Liver (tissue), 9 donors: ENCODE data around the gene NAT9. TPM values are rescaled to one million over a fixed set of nuclear protein-coding genes. Genes with fewer than 3 reads are reported as not detected.

Source experiments
- DNase-seq: peaks from one replicate; pipeline ENCODE4 v3.0.0-alpha.2; 2017; ENCODE audit warnings: low spot score
- H3K27ac ChIP-seq, 2 donors: one replicate each; pipeline ENCODE4 v1.7.0; 2013; ENCODE audit warnings: inconsistent platforms in 2 of 2, low read length in 2 of 2, control low read depth in 1 of 2, low read depth in 1 of 2, mild to moderate bottlenecking in 1 of 2
- H3K27me3 ChIP-seq, 4 donors: one replicate each; pipeline versions ENCODE4 v1.6.1 to v1.7.0; 2013; ENCODE audit warnings: low read length in 3 of 4, inconsistent platforms in 1 of 4, mild to moderate bottlenecking in 1 of 4, moderate library complexity in 1 of 4; ENCODE audit not compliant: control insufficient read depth in 4 of 4, insufficient read depth in 4 of 4
- H3K36me3 ChIP-seq, 4 donors: one replicate each; pipeline versions ENCODE4 v1.6.1 to v1.7.0; 2013; ENCODE audit warnings: low read length in 3 of 4, mild to moderate bottlenecking in 3 of 4, low read depth in 1 of 4, moderate library complexity in 1 of 4; ENCODE audit not compliant: control insufficient read depth in 4 of 4, insufficient read depth in 3 of 4
- H3K4me1 ChIP-seq, 4 donors: one replicate each; pipeline versions ENCODE4 v1.6.1 to v1.7.0; 2013; ENCODE audit warnings: low read length in 3 of 4, mild to moderate bottlenecking in 3 of 4, moderate library complexity in 1 of 4; ENCODE audit not compliant: control insufficient read depth in 4 of 4, insufficient read depth in 4 of 4
- H3K4me3 ChIP-seq, 3 donors: one replicate each; pipeline versions ENCODE4 v1.6.1 to v1.7.0; 2013; ENCODE audit warnings: low read length in 3 of 3, control low read depth in 1 of 3, low read depth in 1 of 3, mild to moderate bottlenecking in 1 of 3
- H3K9ac ChIP-seq, 2 donors: one replicate each; pipeline ENCODE4 v1.7.0; 2013; ENCODE audit warnings: low read length in 2 of 2, mild to moderate bottlenecking in 2 of 2, moderate library complexity in 2 of 2, control low read depth in 1 of 2, low read depth in 1 of 2
- H3K9me3 ChIP-seq, 4 donors: one replicate each; pipeline versions ENCODE4 v1.6.1 to v1.7.0; 2013; ENCODE audit warnings: low read length in 3 of 4; ENCODE audit not compliant: control insufficient read depth in 4 of 4
- EGR1 ChIP-seq, 2 donors: IDR thresholded peaks; 2 replicates each; pipeline ENCODE4 v1.6.1; 2016 to 2018; ENCODE audit warnings: antibody characterized with exemption in 2 of 2, low read depth in 2 of 2
- FOXA2 ChIP-seq: IDR thresholded peaks from 2 replicates; pipeline ENCODE4 v1.6.1; 2016; ENCODE audit warnings: antibody characterized with exemption
- GABPA ChIP-seq, 2 donors: IDR thresholded peaks in 1 of 2; conservative IDR thresholded peaks in 1 of 2; 2 replicates each; pipeline ENCODE4 v1.6.1; 2016; ENCODE audit warnings: antibody characterized with exemption in 2 of 2, mild to moderate bottlenecking in 1 of 2, moderate library complexity in 1 of 2
- HNF4A ChIP-seq, 2 donors: conservative IDR thresholded peaks; 2 replicates each; pipeline ENCODE4 v1.6.1; 2016; ENCODE audit warnings: antibody characterized with exemption in 2 of 2, mild to moderate bottlenecking in 2 of 2
- HNF4G ChIP-seq: IDR thresholded peaks from 2 replicates; pipeline ENCODE4 v1.6.1; 2016; ENCODE audit warnings: antibody characterized with exemption
- JUND ChIP-seq, 2 donors: IDR thresholded peaks; 2 replicates each; pipeline ENCODE4 v1.6.1; 2016; ENCODE audit warnings: antibody characterized with exemption in 2 of 2
- MAX ChIP-seq: IDR thresholded peaks from 2 replicates; pipeline ENCODE4 v1.6.1; 2016; ENCODE audit warnings: antibody characterized with exemption
- NR2F2 ChIP-seq: IDR thresholded peaks from 2 replicates; pipeline ENCODE4 v1.6.1; 2016; ENCODE audit warnings: antibody characterized with exemption
- RAD21 ChIP-seq, 2 donors: IDR thresholded peaks; 2 replicates each; pipeline ENCODE4 v1.6.1; 2016; ENCODE audit warnings: antibody characterized with exemption in 2 of 2, mild to moderate bottlenecking in 2 of 2
- RXRA ChIP-seq, 2 donors: IDR thresholded peaks; 2 replicates each; pipeline ENCODE4 v1.6.1; 2017 to 2018; ENCODE audit warnings: antibody characterized with exemption in 2 of 2, mild to moderate bottlenecking in 1 of 2
- SP1 ChIP-seq: IDR thresholded peaks from 2 replicates; pipeline ENCODE4 v1.6.1; 2018; ENCODE audit warnings: antibody characterized with exemption, mild to moderate bottlenecking
- TAF1 ChIP-seq: conservative IDR thresholded peaks from 2 replicates; pipeline ENCODE4 v1.6.1; 2016; ENCODE audit warnings: antibody characterized with exemption, mild to moderate bottlenecking
- YY1 ChIP-seq: IDR thresholded peaks from 2 replicates; pipeline ENCODE4 v1.6.1; 2016; ENCODE audit warnings: antibody characterized with exemption, mild to moderate bottlenecking
- ZBTB33 ChIP-seq: IDR thresholded peaks from 2 replicates; pipeline ENCODE4 v1.6.1; 2016; ENCODE audit warnings: antibody characterized with exemption
- WGBS: extraction: QIAGEN DNeasy Blood & Tissue Kit; methylation state at CpG from one replicate; pipeline ENCODE4 v1.1.7; 2013; 5-methylcytosine and 5-hydroxymethylcytosine counted together
- polyA plus RNA-seq, 2 donors: library from polyadenylated mRNA; stranded (reverse) in 1 of 2; unstranded in 1 of 2; fragments of 200-250 nt in 1 of 2; fragments of >200 nt in 1 of 2; fragmentation: Nextera tagmentation in 1 of 2; extraction: Ambion mirVana in 1 of 2; gene quantifications; one replicate each; pipeline versions ENCODE4 v1.2.1 to v1.2.3, GENCODE V29; 2013 to 2015
- total RNA-seq, 2 donors: library from RNA; depleted of rRNA; stranded (reverse); fragments of >200 nt; gene quantifications; one replicate each; pipeline ENCODE4 v1.2.3, GENCODE V29; 2014
- TF ChIP-seq, protein P1 (sequence below): IDR thresholded peaks from 2 replicates; pipeline ENCODE4 v1.6.1; 2016; ENCODE audit warnings: antibody characterized with exemption
- TF ChIP-seq, protein P2 (sequence below): fragments of 150-350 bp; IDR thresholded peaks from 2 replicates; pipeline ENCODE4 v1.5.1; 2017; ENCODE audit warnings: improper control_type of control experiment, low read depth, low read length; ENCODE audit not compliant: missing input control
- donor health status: healthy.
- donor health status: healthy.
- donor health status: healthy.
- donor health status: healthy.
- donor health status: healthy.

The NAT9 gene
- total and polyA plus RNA-seq, 4 donors = 8.1 to 25.5 (median 17.1) TPM

- DNase-seq = no peak
- no peaks in the 10 kb centered on the region for H3K27me3 ChIP-seq
- H3K9me3 ChIP-seq = no peaks in the 10 kb centered on the region
- no peak overlapping the region for H3K9ac ChIP-seq
- WGBS = 97% methylated on average over 3 of the region's 3 CpGs
- no peak overlapping the region for H3K4me3 ChIP-seq
- TF ChIP-seq, protein P1, sequence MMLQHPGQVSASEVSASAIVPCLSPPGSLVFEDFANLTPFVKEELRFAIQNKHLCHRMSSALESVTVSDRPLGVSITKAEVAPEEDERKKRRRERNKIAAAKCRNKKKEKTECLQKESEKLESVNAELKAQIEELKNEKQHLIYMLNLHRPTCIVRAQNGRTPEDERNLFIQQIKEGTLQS = no peak
- TF ChIP-seq YY1 (no peak), JUND (IDR thresholded peaks at IDR 0.05) (no peak), HNF4G (no peak)
- TF ChIP-seq, protein P2, sequence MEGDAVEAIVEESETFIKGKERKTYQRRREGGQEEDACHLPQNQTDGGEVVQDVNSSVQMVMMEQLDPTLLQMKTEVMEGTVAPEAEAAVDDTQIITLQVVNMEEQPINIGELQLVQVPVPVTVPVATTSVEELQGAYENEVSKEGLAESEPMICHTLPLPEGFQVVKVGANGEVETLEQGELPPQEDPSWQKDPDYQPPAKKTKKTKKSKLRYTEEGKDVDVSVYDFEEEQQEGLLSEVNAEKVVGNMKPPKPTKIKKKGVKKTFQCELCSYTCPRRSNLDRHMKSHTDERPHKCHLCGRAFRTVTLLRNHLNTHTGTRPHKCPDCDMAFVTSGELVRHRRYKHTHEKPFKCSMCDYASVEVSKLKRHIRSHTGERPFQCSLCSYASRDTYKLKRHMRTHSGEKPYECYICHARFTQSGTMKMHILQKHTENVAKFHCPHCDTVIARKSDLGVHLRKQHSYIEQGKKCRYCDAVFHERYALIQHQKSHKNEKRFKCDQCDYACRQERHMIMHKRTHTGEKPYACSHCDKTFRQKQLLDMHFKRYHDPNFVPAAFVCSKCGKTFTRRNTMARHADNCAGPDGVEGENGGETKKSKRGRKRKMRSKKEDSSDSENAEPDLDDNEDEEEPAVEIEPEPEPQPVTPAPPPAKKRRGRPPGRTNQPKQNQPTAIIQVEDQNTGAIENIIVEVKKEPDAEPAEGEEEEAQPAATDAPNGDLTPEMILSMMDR = no peak
- no peak overlapping the region for H3K27ac ChIP-seq
- peaks cover 42 to 86% (median 71%) of the 10 kb centered on the region in 4 donors for H3K4me1 ChIP-seq
- no peaks in the 10 kb centered on the region for H3K36me3 ChIP-seq
Measured at GRCh38 chr17:74754832-74755231, 21.3 kb downstream of the NAT9 start.

DNA sequence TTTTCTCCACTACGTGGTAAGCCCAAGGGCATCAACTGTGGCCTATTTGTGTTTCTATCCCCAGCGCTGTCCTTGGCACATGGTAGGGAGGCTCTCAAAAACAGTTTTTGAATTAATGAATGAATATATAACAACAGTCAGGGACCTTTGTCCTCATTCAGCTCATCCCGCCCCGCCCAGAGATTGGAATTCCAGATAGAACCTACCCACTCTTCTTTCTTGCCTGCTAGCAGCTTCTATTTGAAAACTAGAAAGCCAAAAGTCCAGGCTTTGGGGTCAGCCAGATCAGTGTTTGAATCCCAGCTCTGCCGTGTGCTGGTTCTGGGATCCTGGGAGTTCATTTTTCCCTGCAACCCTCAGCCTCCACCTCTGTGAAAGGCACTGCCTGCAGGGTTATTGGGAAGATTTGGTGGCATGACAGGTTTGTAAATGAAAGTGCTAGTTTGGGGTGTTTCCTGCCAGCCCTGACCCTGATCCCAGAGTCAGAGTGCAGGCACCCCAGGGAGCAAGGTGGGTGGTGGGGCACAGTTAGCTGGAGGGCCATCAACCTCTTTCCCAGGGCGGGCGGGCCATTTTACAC is 23.2 kb downstream of the NAT9 start:
- no peak for DNase-seq
- Histone ChIP-seq H3K4me1 (peaks cover 24 to 69% (median 53%) of the 10 kb centered on the region in 4 donors), H3K9me3 (no peaks in the 10 kb centered on the region), H3K27ac (peak overlapping the region; percentile 90 to 98), H3K9ac (peak overlapping the region in 1 of 2 donors; percentile 19), H3K27me3 (no peaks in the 10 kb centered on the region), H3K4me3 (no peak overlapping the region), H3K36me3 (no peaks in the 10 kb centered on the region)
- TF ChIP-seq, protein P2 = no peak
- TF ChIP-seq NR2F2 (no peak), SP1 (no peak), HNF4A (conservative IDR thresholded peaks at IDR 0.05) (peak; percentile 29 to 44), MAX (no peak), RXRA (IDR thresholded peaks at IDR 0.05) (peak in 1 of 2 donors; percentile 6), RAD21 (IDR thresholded peaks at IDR 0.05) (no peak)
- TF ChIP-seq, protein P1 = no peak
- whole genome bisulfite sequencing = 62% methylated on average over 7 of the region's 7 CpGs

GRCh38 chr17:74752415-74752814 is 23.7 kb downstream of the NAT9 start:
- Histone ChIP-seq H3K4me1 (peaks cover 21 to 69% (median 53%) of the 10 kb centered on the region in 4 donors), H3K27ac (peak overlapping the region; percentile 90 to 98), H3K36me3 (no peaks in the 10 kb centered on the region), H3K9ac (no peak overlapping the region), H3K9me3 (no peaks in the 10 kb centered on the region), H3K27me3 (no peaks in the 10 kb centered on the region), H3K4me3 (no peak overlapping the region)
- DNase-seq = no peak
- WGBS = 51% methylated on average over 9 of the region's 9 CpGs
- no peak for TF ChIP-seq EGR1 (IDR thresholded peaks at IDR 0.05; ENCODE audit: low read depth in 2 of 2)
- TF ChIP-seq MAX = no peak
- TF ChIP-seq YY1 = no peak
- TF ChIP-seq HNF4A (conservative IDR thresholded peaks at IDR 0.05) = no peak
- TF ChIP-seq NR2F2 = no peak
- TF ChIP-seq, protein P2 = no peak
- TF ChIP-seq, protein P1 = no peak
- no peak for TF ChIP-seq TAF1
- TF ChIP-seq FOXA2 = no peak
- TF ChIP-seq GABPA (IDR thresholded peaks at IDR 0.05 in 1 of 2, conservative IDR thresholded peaks at IDR 0.05 in 1 of 2) = no peak
- TF ChIP-seq JUND (IDR thresholded peaks at IDR 0.05) = no peak
- TF ChIP-seq RAD21 (IDR thresholded peaks at IDR 0.05) = no peak
- no peak for TF ChIP-seq ZBTB33
- no peak for TF ChIP-seq RXRA (IDR thresholded peaks at IDR 0.05)
